GM18505 (cell line): ENCODE measurements around the gene NINL.

Experiments used
- ATAC-seq: cut with Tn5 transposase; IDR thresholded peaks from one replicate; pipeline ENCODE4 v1.9.1; 2021; ENCODE audit not compliant: unreplicated experiment
- POLR2A ChIP-seq: IDR thresholded peaks from 4 replicates; pipeline ENCODE4 v1.6.1; 2011; ENCODE audit warnings: borderline replicate concordance; ENCODE audit not compliant: insufficient read depth, insufficient read length; ENCODE audit errors: extremely low read depth

Gene NINL

DNA sequence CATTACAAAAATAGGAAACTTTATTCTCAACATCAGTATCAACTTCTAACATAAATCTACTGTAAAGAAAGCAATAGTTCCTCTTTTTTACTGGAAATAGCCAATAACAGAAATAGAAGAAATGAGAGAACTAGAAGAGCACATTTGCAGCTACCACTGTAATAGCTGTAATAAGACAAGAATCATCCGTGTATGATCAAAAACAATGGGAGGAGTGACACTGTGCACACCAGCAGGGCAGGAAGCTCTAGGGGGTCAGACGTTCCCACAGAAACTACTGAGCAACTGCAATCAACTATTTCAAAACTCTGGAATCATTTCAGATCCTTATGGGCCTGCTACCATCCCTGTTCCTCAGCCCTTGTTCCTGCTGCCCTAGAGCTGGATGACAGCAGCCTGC, 43.7 kb downstream of the NINL start:
- ATAC-seq, result no peak
- no peak for TF ChIP-seq POLR2A

DNA sequence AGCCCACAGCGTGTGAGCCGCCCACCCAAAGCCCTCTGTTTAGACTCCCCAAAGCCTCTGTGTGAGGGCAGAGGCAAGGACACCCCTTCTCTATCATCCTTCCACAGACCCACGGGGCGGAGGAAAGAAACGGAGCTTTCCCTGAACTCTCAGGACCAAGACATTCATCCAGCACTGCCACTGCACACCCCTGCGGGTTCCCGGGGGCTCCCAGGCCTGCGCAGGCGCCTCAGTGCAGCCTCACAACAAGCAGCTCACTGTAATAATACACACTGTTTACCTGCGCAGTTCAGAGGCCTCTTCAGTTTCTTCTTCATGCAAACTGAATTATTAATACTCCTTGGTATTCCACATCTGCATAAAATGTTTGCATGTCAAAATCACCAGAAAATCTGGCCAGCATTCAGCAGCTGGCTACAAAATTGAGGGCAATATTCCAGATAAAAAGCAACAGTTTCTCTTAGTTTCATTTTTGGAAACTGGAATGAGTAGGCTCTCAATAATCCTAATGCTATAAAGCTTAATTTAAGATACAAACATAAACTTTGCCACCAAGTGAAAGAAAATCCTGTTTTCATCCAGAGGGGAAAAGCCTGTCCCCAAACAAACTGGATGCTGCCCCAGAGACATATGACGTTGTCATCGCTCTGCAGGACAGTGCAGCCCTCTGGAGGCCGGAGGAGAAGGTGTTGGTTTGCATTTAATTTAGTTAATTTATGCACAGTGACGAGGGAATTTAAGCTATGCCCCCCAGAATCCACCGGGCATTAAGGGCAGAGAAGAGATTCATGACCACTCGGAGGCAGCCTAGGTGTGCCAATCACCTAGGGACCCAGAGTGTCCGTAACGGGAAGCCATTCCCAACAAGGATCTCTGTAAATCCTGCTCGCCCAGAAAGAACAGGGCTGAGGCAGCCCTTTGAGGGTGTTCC, 45.3 kb downstream of the NINL start:
- TF ChIP-seq POLR2A, result no peak
- ATAC-seq, result no peak

DNA sequence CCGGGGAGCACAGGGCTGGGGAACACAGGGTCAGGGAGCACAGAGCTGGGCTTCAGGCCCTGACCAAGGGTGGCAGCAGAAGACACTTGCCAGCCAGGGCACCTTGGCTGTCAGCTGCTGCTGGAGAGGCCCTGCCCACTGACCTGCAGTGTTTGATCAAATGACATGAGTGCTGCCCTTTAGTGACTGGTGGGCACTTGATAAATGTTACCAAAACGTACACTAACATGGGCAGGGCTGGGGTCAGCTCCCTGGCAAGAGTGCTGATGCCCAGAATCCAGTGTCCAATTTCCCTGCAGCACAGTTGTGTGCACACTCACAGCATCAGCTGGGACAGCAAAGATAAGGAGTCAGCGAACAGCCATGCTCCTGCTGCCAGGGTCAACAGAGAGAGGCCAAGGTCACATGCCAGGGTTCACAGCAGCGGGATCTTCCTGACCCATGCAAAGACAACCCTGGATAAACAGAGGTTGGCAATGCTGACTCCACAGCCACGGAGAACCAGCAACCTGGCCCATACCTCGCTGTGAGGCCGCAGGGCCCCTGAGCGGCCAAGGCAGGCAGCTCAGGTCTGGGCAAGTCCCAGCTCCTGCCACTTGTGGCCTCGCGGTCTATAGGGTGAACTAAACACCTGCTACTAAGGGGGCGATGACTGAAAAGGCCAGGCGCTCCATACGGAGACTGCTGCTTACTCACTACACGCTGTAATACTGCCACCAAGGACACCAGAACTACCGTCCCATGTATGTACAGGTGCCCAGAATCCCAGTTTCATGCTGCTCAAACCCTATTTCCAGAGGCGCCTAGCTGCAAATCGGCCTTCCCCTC, 46.3 kb downstream of the NINL start:
- no peak for ATAC-seq
- TF ChIP-seq POLR2A, result no peak

DNA sequence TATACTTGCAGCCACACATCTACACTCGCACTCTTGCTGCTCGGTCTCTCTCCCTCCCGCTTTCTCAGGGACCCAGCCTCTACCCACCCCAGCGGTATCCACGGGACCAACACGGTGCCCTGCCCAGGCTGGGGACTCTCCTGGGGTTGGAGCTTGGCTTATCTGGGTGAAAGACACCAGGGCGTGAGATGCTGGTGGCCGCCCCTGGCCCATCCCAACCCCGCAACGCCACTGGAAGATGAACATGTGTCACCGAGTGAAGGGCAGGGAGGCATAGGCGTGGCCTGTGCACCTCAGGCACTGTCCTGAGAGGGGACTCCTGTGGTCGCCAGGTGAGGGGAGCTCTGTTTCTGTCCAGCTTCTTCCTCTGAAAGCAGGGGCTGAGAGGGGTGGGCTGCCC, 47.4 kb downstream of the NINL start:
- no peak for ATAC-seq
- TF ChIP-seq POLR2A, result no peak

DNA sequence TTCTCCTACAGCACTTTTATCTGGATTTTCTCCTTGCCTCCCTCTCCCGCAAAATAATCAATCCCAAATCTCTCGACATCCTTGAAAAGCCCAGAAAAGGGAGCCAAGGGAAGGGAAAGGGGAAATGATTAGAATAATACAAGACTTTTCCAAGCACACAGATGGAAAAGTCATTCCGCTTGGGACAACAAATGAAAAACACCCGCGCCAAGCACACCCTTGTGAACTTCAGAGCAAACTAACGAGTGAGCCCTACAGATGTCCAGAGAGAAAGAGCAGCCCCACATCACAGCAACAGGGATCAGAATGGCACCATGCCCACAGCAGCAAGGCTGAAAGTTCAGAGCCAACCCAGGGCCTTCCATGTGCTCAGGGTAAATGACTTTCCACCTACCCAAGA, 49.6 kb downstream of the NINL start:
- no peak for ATAC-seq

DNA sequence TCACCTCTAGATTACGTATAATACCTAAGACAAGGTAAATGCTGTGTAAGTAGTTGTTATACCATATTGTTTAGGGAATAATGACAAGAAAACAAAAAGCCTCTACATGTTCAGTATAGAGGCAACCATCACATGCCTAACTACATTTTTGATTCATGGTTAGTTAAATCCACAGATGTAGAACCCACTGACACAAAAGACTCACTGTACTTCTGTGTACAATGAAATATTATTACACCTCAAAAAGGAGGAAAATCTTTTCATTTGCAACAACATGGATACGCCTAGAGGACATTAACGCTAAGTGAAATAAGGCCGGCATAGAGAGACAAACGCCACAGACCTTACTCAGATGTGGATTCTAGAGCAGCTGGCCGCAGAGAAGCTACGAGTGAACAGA, 50.5 kb downstream of the NINL start:
- TF ChIP-seq POLR2A, result no peak
- ATAC-seq, result no peak

More for the DNA sequence above, 49.6 kb downstream of the NINL start:
- TF ChIP-seq POLR2A, result no peak

DNA sequence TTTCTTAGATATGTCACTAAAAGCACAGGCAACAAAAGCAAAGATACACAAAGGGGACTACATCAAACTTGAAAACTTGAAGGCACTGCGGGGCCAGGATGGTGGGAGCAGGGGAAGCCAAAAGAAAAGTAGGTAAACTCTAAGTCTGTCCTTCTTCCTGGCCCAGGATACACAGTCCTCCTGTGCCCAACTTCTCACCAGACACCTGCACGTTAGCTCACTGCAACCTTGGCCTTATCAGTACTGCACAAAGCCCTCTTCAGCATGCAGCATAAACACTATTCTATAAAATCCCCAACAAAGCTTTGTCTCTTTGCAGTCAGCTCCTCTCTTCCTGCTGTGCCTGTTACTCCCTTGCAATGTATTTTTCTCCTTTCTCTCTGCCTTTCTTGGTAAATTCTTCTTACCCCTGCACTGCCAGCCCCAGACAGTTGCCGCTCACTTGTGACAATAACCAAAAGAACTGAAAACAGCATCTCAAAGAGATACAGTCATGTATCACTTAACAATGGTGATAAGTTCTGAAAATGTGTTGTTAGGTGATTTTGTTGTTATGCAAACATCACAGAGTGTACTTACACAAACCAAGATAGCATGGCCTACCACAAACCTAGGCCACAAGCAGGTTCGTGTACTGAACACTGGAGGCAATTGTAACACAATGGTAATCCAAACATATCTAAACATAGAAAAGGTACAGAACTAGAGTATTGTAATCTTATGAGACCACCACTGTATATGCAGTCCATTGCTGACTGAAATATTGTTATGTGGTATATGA, 51.2 kb downstream of the NINL start:
- no peak for ATAC-seq
- TF ChIP-seq POLR2A, result no peak

DNA sequence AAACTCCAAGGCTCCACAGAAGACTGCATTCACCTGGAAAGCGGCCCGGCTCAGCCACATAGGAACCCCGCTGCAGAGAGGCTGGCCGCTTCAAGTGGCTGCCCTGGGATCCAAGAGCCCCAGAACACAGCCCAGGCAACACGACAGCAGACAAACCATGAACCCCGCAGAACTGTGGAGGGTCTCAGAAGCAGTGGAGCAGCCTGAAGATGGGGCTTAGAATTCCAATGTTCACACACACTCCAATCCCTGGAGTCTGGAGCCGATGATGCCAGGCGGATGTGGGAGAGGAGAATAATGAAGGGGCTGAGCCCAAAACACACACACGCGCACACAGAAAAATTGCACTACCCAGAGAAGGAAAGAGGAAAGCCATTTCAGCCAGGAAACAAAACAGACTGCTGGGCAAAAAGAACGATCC, 52.4 kb downstream of the NINL start:
- TF ChIP-seq POLR2A, result no peak
- no peak for ATAC-seq

DNA sequence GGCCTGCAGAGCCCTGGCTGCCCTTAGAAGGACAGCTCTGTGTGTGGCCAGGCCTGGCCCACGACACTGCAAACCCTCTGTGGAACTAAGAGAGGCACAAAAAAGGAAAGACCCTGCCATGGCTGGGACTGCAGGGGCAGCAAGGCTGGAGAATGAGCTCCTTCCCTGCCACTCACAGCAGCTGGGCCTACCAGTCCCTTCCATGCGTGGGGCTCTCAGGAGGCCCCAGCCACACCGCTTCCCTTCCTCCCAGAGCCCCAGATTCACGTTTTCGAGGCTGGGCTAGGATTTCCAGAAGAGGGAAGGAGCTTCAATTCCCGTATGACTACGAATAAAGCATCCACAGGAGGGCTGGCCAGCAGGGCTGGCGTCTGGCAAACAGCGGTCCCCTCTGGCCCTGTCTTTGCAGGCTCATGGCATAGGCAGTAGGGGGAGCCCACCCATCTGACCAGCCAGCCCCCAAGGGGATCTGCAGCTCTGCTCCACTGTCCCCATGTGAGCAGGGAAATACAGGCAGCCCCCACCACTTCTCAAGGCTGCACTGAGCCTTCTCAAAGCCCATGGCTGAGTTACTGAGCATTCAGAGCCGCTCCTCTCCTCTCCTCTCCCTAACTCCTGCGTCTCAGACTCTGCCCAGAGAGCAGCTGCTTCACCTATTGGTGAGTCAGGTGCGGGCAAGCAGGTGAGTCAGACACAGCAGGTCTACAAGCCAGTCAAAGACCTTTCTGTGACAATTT, 53.1 kb downstream of the NINL start:
- no peak for TF ChIP-seq POLR2A
- ATAC-seq, result no peak

DNA sequence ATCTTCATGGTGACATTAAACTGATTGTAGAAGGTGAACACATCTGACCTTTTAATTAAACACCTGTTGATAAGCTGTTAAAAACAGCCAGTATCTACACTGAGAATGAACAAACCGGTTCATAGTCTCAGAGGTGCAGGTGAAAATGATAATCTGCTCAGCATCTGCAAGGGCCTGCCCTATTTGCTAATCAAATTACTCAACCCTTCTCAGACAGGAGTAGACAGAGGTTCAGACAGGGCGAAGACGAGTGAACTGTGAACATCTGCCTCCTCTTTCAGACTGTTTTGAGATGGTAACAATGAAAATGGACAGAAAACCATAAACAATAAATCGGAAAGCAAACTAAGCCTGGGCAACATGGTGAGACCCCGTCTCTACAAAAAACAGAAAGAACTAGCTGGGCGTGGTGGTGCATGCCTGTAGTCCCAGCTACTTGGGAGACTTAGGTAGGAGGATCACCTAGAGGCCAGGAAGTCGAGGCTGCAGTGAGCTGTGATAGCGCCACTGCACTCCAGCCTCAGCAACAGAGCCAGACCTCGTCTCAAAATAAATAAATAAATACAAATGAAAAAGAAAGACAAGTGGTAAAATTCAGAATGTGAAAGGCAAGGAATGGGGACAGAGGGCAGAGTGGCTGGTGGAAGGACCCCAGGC, 55.9 kb downstream of the NINL start:
- TF ChIP-seq POLR2A, result no peak
- ATAC-seq, result no peak

DNA sequence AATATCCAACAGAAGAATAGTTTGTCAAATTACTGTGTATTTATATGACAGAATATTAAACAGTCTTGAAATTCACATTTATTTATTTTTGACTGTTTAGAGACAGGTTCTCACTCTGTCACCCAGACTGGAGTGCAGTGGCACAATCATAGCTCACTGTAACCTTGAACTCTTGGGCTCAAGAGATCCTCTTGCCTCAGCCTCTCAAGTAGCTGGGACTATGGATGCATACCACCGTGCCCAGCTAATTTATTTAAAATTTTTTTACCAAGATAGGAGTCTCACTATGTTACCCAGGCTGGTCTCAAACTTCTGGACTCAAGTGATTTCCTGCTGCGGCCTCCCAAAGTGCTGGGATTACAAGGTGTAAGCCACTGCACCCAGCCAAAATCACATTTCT, 57.4 kb downstream of the NINL start:
- TF ChIP-seq POLR2A, result no peak
- no peak for ATAC-seq

DNA sequence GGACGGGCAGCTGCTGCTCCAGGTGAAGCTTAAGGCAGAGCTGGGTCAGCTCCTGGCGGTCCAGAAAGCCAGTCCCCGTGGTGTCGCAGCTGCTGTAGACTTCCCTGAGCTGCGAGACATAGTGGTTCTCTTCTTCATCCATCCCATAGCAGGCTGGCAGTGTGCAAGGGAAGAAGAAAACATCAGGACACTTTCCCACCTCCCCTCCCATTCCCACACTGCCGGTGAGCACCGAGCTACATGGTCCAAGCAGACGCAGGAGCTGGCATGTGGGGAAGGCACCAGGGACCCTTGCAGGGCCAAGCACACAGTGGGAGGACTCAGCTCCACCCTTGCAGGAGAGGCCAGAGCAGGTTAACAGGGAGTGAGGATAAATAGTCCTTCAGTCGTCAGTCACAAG, 58.9 kb downstream of the NINL start:
- ATAC-seq, result no peak
- TF ChIP-seq POLR2A, result no peak
